ENCODE results near the gene TMEM86B. TPM values are rescaled to one million over a fixed set of nuclear protein-coding genes. Genes with fewer than 3 reads are reported as not detected.

The TMEM86B gene
- total RNA-seq, 1 experiment from 2014 or later = 9.5 TPM

- Histone ChIP-seq H4K20me1 (ENCODE audit: insufficient read depth, low read depth, low read length) (no peaks in the 10 kb centered on the region), H3K4me3 (ENCODE audit: low read length) (no peak overlapping the region), H3K9ac (ENCODE audit: low read length) (no peak overlapping the region), H3K27me3 (ENCODE audit: low read length) (no peaks in the 10 kb centered on the region), H3K79me2 (ENCODE audit: low read length) (peaks cover 17% of the 10 kb centered on the region), H3K36me3 (ENCODE audit: insufficient read depth, low read length) (peaks cover 33% of the 10 kb centered on the region), H2AFZ (ENCODE audit: low read length) (no peak overlapping the region), H3K9me3 (ENCODE audit: low read length) (peaks cover 12% of the 10 kb centered on the region), H3K9me2 (replicated peaks; ENCODE audit: insufficient read depth, low read length) (no peaks in the 10 kb centered on the region), H3K4me1 (ENCODE audit: low read length) (peaks cover 5% of the 10 kb centered on the region), H3K27ac (ENCODE audit: low read length) (no peak overlapping the region), H3K4me2 (ENCODE audit: low read depth, low read length, poor library complexity, severe bottlenecking) (no peak overlapping the region)
- no peak for DNase-seq
Measured at GRCh38 chr19:55269299-55269698, 40.7 kb upstream of the TMEM86B start.

- H3K79me2 ChIP-seq (ENCODE audit: low read length) = peaks cover 17% of the 10 kb centered on the region
- peaks cover 14% of the 10 kb centered on the region for H3K4me1 ChIP-seq (ENCODE audit: low read length)
- H3K9me3 ChIP-seq (ENCODE audit: low read length) = peaks cover 12% of the 10 kb centered on the region
- H4K20me1 ChIP-seq (ENCODE audit: insufficient read depth, low read depth, low read length) = no peaks in the 10 kb centered on the region
- no peak overlapping the region for H3K4me2 ChIP-seq (ENCODE audit: low read depth, low read length, poor library complexity, severe bottlenecking)
- no peak overlapping the region for H2AFZ ChIP-seq (ENCODE audit: low read length)
- no peak overlapping the region for H3K9ac ChIP-seq (ENCODE audit: low read length)
- H3K9me2 ChIP-seq (replicated peaks; ENCODE audit: insufficient read depth, low read length) = no peaks in the 10 kb centered on the region
- no peaks in the 10 kb centered on the region for H3K27me3 ChIP-seq (ENCODE audit: low read length)
- DNase-seq = no peak
- H3K27ac ChIP-seq (ENCODE audit: low read length) = no peak overlapping the region
- peaks cover 29% of the 10 kb centered on the region for H3K36me3 ChIP-seq (ENCODE audit: insufficient read depth, low read length)
- H3K4me3 ChIP-seq (ENCODE audit: low read length) = no peak overlapping the region
Measured at GRCh38 chr19:55266840-55267239, 38.3 kb upstream of the TMEM86B start.

GRCh38 chr19:55266404-55266803 lies 37.8 kb upstream of the TMEM86B start:
- Histone ChIP-seq H3K27me3 (ENCODE audit: low read length) (no peaks in the 10 kb centered on the region), H3K79me2 (ENCODE audit: low read length) (peaks cover 17% of the 10 kb centered on the region), H4K20me1 (ENCODE audit: insufficient read depth, low read depth, low read length) (no peaks in the 10 kb centered on the region), H3K4me1 (ENCODE audit: low read length) (peaks cover 14% of the 10 kb centered on the region), H3K36me3 (ENCODE audit: insufficient read depth, low read length) (peaks cover 29% of the 10 kb centered on the region), H3K27ac (ENCODE audit: low read length) (no peak overlapping the region), H3K9me2 (replicated peaks; ENCODE audit: insufficient read depth, low read length) (no peaks in the 10 kb centered on the region), H3K4me2 (ENCODE audit: low read depth, low read length, poor library complexity, severe bottlenecking) (no peak overlapping the region), H3K4me3 (ENCODE audit: low read length) (no peak overlapping the region), H3K9me3 (ENCODE audit: low read length) (peaks cover 12% of the 10 kb centered on the region), H3K9ac (ENCODE audit: low read length) (no peak overlapping the region), H2AFZ (ENCODE audit: low read length) (no peak overlapping the region)
- DNase-seq = no peak

- Histone ChIP-seq H3K27ac (ENCODE audit: low read length) (no peak overlapping the region), H3K4me1 (ENCODE audit: low read length) (peaks cover 14% of the 10 kb centered on the region), H4K20me1 (ENCODE audit: insufficient read depth, low read depth, low read length) (no peaks in the 10 kb centered on the region), H3K79me2 (ENCODE audit: low read length) (peaks cover 17% of the 10 kb centered on the region), H3K36me3 (ENCODE audit: insufficient read depth, low read length) (peaks cover 28% of the 10 kb centered on the region), H3K4me2 (ENCODE audit: low read depth, low read length, poor library complexity, severe bottlenecking) (no peak overlapping the region), H3K27me3 (ENCODE audit: low read length) (no peaks in the 10 kb centered on the region), H3K9me3 (ENCODE audit: low read length) (peaks cover 12% of the 10 kb centered on the region), H3K9me2 (replicated peaks; ENCODE audit: insufficient read depth, low read length) (no peaks in the 10 kb centered on the region), H2AFZ (ENCODE audit: low read length) (no peak overlapping the region), H3K4me3 (ENCODE audit: low read length) (no peak overlapping the region), H3K9ac (ENCODE audit: low read length) (no peak overlapping the region)
- DNase-seq = no peak
Measured at GRCh38 chr19:55265723-55266386, 37.3 kb upstream of the TMEM86B start.

GRCh38 chr19:55265173-55265572 lies 36.6 kb upstream of the TMEM86B start:
- no peak overlapping the region for H3K4me3 ChIP-seq (ENCODE audit: low read length)
- no peak for DNase-seq
- peaks cover 17% of the 10 kb centered on the region for H3K79me2 ChIP-seq (ENCODE audit: low read length)
- H4K20me1 ChIP-seq (ENCODE audit: insufficient read depth, low read depth, low read length) = no peaks in the 10 kb centered on the region
- H3K27me3 ChIP-seq (ENCODE audit: low read length) = no peaks in the 10 kb centered on the region
- H3K27ac ChIP-seq (ENCODE audit: low read length) = no peak overlapping the region
- peaks cover 22% of the 10 kb centered on the region for H3K36me3 ChIP-seq (ENCODE audit: insufficient read depth, low read length)
- H2AFZ ChIP-seq (ENCODE audit: low read length) = no peak overlapping the region
- no peaks in the 10 kb centered on the region for H3K9me2 ChIP-seq (replicated peaks; ENCODE audit: insufficient read depth, low read length)
- H3K4me2 ChIP-seq (ENCODE audit: low read depth, low read length, poor library complexity, severe bottlenecking) = no peak overlapping the region
- H3K4me1 ChIP-seq (ENCODE audit: low read length) = peaks cover 20% of the 10 kb centered on the region
- no peak overlapping the region for H3K9ac ChIP-seq (ENCODE audit: low read length)
- peaks cover 12% of the 10 kb centered on the region for H3K9me3 ChIP-seq (ENCODE audit: low read length)

GRCh38 chr19:55264531-55264930 lies 36.0 kb upstream of the TMEM86B start:
- no peaks in the 10 kb centered on the region for H3K9me2 ChIP-seq (replicated peaks; ENCODE audit: insufficient read depth, low read length)

GRCh38 chr19:55262359-55262758 lies 33.8 kb upstream of the TMEM86B start:
- Histone ChIP-seq H3K9me2 (replicated peaks; ENCODE audit: insufficient read depth, low read length) (no peaks in the 10 kb centered on the region), H3K9ac (ENCODE audit: low read length) (no peak overlapping the region), H4K20me1 (ENCODE audit: insufficient read depth, low read depth, low read length) (peaks cover 7% of the 10 kb centered on the region; the same call in 1 of the 2 replicates), H3K4me1 (ENCODE audit: low read length) (peaks cover 29% of the 10 kb centered on the region), H3K4me2 (ENCODE audit: low read depth, low read length, poor library complexity, severe bottlenecking) (no peak overlapping the region), H2AFZ (ENCODE audit: low read length) (no peak overlapping the region), H3K36me3 (ENCODE audit: insufficient read depth, low read length) (peaks cover 7% of the 10 kb centered on the region), H3K79me2 (ENCODE audit: low read length) (peaks cover 25% of the 10 kb centered on the region), H3K27ac (ENCODE audit: low read length) (no peak overlapping the region), H3K9me3 (ENCODE audit: low read length) (peaks cover 6% of the 10 kb centered on the region; the same call in 1 of the 2 replicates), H3K4me3 (ENCODE audit: low read length) (no peak overlapping the region), H3K27me3 (ENCODE audit: low read length) (no peaks in the 10 kb centered on the region)
- DNase-seq = no peak

More at GRCh38 chr19:55264531-55264930, 36.0 kb upstream of the TMEM86B start:
- Histone ChIP-seq H3K27me3 (ENCODE audit: low read length) (no peaks in the 10 kb centered on the region), H3K9ac (ENCODE audit: low read length) (no peak overlapping the region), H4K20me1 (ENCODE audit: insufficient read depth, low read depth, low read length) (no peaks in the 10 kb centered on the region), H3K27ac (ENCODE audit: low read length) (no peak overlapping the region), H3K36me3 (ENCODE audit: insufficient read depth, low read length) (peaks cover 22% of the 10 kb centered on the region), H3K4me2 (ENCODE audit: low read depth, low read length, poor library complexity, severe bottlenecking) (no peak overlapping the region), H3K4me3 (ENCODE audit: low read length) (no peak overlapping the region), H3K79me2 (ENCODE audit: low read length) (peaks cover 17% of the 10 kb centered on the region), H3K9me3 (ENCODE audit: low read length) (peaks cover 12% of the 10 kb centered on the region), H3K4me1 (ENCODE audit: low read length) (peaks cover 27% of the 10 kb centered on the region), H2AFZ (ENCODE audit: low read length) (no peak overlapping the region)
- no peak for DNase-seq

GRCh38 chr19:55261671-55262126 lies 33.1 kb upstream of the TMEM86B start:
- Histone ChIP-seq H2AFZ (ENCODE audit: low read length) (no peak overlapping the region), H3K27ac (ENCODE audit: low read length) (no peak overlapping the region), H3K36me3 (ENCODE audit: insufficient read depth, low read length) (peaks cover 6% of the 10 kb centered on the region), H3K9me3 (ENCODE audit: low read length) (peaks cover 4% of the 10 kb centered on the region; the same call in 1 of the 2 replicates), H3K9ac (ENCODE audit: low read length) (no peak overlapping the region), H3K27me3 (ENCODE audit: low read length) (no peaks in the 10 kb centered on the region), H4K20me1 (ENCODE audit: insufficient read depth, low read depth, low read length) (peaks cover 12% of the 10 kb centered on the region; the same call in 1 of the 2 replicates), H3K4me2 (ENCODE audit: low read depth, low read length, poor library complexity, severe bottlenecking) (no peak overlapping the region), H3K79me2 (ENCODE audit: low read length) (peaks cover 27% of the 10 kb centered on the region), H3K4me1 (ENCODE audit: low read length) (peaks cover 34% of the 10 kb centered on the region), H3K9me2 (replicated peaks; ENCODE audit: insufficient read depth, low read length) (no peaks in the 10 kb centered on the region), H3K4me3 (ENCODE audit: low read length) (no peak overlapping the region)
- peak; percentile 63 for DNase-seq

All from Karpas-422 (cell line).